OCI-LY1 (cell line): ENCODE data around the gene PRKACA.

ENCODE experiments used
- CTCF ChIP-seq: fragments of 200-600 bp; sonication (generic), shearing (Covaris generic); IDR thresholded peaks from 2 replicates; pipeline ENCODE4 v1.5.1; 2017; ENCODE audit warnings: mild to moderate bottlenecking, antibody characterized with exemption, low read length, moderate library complexity, mixed read lengths
- EZH2 ChIP-seq: fragments of 200-600 bp; sonication (generic), shearing (Covaris generic); IDR thresholded peaks from 2 replicates; pipeline ENCODE4 v1.8.0; 2017; ENCODE audit warnings: borderline replicate concordance, mixed run types, mild to moderate bottlenecking, antibody characterized with exemption, low read length, moderate library complexity, mixed read lengths

DNA sequence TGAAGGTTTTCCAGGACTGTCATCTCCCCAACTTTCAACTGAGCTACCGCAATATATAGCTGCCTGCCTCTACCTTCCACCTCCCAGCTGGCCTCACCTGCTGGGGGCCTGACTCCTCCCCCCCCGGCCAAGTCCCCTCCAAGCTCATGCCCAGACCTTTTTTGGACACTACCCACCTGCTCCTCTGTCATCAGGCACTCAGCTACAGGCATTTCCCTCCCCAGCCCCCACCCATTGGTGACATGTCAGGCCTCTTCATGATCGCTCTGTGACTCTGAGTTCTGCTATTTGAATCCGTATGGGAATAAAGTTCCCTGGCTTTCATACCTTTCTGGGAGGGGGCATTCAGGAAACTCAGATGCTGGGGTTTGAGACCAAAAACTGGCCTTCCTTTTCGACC is 1.8 kb downstream of the PRKACA start:
- TF ChIP-seq CTCF (no peak), EZH2 (no peak)
